H1 (cell line): Measurements from ENCODE around the gene GRID1. TPM values are rescaled to one million over a fixed set of nuclear protein-coding genes. Genes with fewer than 3 reads are reported as not detected.

Experiments used
- ASH2L ChIP-seq: fragments of 200-600, 300-600 bp; sonication (generic); IDR thresholded peaks from one replicate; pipeline ENCODE4 v1.7.1; 2017; ENCODE audit warnings: low read length
- NANOG ChIP-seq: IDR thresholded peaks from 2 replicates; pipeline ENCODE4 v1.6.1; 2011; ENCODE audit warnings: low read length, low read depth, mild to moderate bottlenecking, inconsistent platforms; ENCODE audit not compliant: insufficient read depth, poor library complexity, severe bottlenecking
- polyA plus RNA-seq, 7 experiments: library from polyadenylated mRNA; depleted of rRNA in 3 of 7; stranded (reverse) in 5 of 7; unstranded in 2 of 7; fragments of >200 nt in 5 of 7; fragments of 200-250 nt in 2 of 7; gene quantifications; 1 replicate in 5 of 7; 2 replicates in 1 of 7; 4 replicates in 1 of 7; pipeline versions ENCODE4 v1.2.1 to v1.2.3, GENCODE V29; 2011 to 2013; ENCODE audit warnings: missing spikeins in 2 of 7, mixed read lengths in 2 of 7
- total RNA-seq: library from RNA; stranded (reverse); fragmentation: NEBNext Ultra II Directional; extraction: Animal tissue kit (Norgen Biotek cat#: 25700); gene quantifications from 2 replicates; pipeline ENCODE4 v1.2.1, GENCODE V29; 2021
- TF ChIP-seq, protein P1 (sequence below): fragments of 300-600 bp; sonication (generic); IDR thresholded peaks from 2 replicates; pipeline ENCODE4 v1.7.1; 2012; ENCODE audit warnings: low read length, moderate library complexity, mild to moderate bottlenecking, inconsistent platforms; ENCODE audit not compliant: insufficient replicate concordance

The GRID1 gene
- total and polyA plus RNA-seq, 2 of the 8 experiments (the other 6 are each of a cell fraction or from before 2014, with no cell fraction given): 0.22 to 0.30 TPM

DNA sequence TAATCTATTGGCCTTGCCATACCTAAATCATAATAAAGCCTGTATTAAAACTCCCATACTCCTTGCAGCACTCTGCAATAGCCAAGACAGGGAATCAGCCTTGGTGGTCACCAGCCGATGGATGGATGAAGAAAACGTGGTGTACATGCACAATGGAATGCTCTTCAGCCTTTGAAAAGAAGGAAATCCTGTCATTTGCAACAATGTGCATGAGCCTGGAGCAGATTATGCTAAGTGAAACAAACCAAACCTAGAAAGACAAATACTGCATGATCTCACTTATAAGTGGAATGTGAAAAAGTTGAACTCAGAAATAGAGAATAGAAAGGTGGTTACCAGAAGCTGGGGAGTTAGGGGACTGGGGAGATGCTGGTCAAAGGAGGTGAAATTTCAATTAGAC is 218.5 kb downstream of the GRID1 start (continued):
- TF ChIP-seq, protein P1, sequence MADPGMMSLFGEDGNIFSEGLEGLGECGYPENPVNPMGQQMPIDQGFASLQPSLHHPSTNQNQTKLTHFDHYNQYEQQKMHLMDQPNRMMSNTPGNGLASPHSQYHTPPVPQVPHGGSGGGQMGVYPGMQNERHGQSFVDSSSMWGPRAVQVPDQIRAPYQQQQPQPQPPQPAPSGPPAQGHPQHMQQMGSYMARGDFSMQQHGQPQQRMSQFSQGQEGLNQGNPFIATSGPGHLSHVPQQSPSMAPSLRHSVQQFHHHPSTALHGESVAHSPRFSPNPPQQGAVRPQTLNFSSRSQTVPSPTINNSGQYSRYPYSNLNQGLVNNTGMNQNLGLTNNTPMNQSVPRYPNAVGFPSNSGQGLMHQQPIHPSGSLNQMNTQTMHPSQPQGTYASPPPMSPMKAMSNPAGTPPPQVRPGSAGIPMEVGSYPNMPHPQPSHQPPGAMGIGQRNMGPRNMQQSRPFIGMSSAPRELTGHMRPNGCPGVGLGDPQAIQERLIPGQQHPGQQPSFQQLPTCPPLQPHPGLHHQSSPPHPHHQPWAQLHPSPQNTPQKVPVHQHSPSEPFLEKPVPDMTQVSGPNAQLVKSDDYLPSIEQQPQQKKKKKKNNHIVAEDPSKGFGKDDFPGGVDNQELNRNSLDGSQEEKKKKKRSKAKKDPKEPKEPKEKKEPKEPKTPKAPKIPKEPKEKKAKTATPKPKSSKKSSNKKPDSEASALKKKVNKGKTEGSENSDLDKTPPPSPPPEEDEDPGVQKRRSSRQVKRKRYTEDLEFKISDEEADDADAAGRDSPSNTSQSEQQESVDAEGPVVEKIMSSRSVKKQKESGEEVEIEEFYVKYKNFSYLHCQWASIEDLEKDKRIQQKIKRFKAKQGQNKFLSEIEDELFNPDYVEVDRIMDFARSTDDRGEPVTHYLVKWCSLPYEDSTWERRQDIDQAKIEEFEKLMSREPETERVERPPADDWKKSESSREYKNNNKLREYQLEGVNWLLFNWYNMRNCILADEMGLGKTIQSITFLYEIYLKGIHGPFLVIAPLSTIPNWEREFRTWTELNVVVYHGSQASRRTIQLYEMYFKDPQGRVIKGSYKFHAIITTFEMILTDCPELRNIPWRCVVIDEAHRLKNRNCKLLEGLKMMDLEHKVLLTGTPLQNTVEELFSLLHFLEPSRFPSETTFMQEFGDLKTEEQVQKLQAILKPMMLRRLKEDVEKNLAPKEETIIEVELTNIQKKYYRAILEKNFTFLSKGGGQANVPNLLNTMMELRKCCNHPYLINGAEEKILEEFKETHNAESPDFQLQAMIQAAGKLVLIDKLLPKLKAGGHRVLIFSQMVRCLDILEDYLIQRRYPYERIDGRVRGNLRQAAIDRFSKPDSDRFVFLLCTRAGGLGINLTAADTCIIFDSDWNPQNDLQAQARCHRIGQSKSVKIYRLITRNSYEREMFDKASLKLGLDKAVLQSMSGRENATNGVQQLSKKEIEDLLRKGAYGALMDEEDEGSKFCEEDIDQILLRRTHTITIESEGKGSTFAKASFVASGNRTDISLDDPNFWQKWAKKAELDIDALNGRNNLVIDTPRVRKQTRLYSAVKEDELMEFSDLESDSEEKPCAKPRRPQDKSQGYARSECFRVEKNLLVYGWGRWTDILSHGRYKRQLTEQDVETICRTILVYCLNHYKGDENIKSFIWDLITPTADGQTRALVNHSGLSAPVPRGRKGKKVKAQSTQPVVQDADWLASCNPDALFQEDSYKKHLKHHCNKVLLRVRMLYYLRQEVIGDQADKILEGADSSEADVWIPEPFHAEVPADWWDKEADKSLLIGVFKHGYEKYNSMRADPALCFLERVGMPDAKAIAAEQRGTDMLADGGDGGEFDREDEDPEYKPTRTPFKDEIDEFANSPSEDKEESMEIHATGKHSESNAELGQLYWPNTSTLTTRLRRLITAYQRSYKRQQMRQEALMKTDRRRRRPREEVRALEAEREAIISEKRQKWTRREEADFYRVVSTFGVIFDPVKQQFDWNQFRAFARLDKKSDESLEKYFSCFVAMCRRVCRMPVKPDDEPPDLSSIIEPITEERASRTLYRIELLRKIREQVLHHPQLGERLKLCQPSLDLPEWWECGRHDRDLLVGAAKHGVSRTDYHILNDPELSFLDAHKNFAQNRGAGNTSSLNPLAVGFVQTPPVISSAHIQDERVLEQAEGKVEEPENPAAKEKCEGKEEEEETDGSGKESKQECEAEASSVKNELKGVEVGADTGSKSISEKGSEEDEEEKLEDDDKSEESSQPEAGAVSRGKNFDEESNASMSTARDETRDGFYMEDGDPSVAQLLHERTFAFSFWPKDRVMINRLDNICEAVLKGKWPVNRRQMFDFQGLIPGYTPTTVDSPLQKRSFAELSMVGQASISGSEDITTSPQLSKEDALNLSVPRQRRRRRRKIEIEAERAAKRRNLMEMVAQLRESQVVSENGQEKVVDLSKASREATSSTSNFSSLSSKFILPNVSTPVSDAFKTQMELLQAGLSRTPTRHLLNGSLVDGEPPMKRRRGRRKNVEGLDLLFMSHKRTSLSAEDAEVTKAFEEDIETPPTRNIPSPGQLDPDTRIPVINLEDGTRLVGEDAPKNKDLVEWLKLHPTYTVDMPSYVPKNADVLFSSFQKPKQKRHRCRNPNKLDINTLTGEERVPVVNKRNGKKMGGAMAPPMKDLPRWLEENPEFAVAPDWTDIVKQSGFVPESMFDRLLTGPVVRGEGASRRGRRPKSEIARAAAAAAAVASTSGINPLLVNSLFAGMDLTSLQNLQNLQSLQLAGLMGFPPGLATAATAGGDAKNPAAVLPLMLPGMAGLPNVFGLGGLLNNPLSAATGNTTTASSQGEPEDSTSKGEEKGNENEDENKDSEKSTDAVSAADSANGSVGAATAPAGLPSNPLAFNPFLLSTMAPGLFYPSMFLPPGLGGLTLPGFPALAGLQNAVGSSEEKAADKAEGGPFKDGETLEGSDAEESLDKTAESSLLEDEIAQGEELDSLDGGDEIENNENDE: no peak
- TF ChIP-seq NANOG: no peak
- TF ChIP-seq ASH2L: no peak
